GM19035 (cell line): ENCODE results near the gene IMPA2.
"Not testable (repeated sequence)": the region's sequence is repeated elsewhere in the genome, so short reads cannot be mapped to it uniquely, and the experiment has no call there.

Experiments used
- ATAC-seq: cut with Tn5 transposase; IDR thresholded peaks from one replicate; pipeline ENCODE4 v1.9.1; 2021; ENCODE audit not compliant: unreplicated experiment

Gene IMPA2

GRCh38 chr18:12027480-12027879 lies 46.2 kb downstream of the IMPA2 start:
- no peak for ATAC-seq

- no peak for ATAC-seq
These were observed 46.8 kb downstream of the IMPA2 start for GRCh38 chr18:12028040-12028628.

GRCh38 chr18:12028674-12029073 lies 47.4 kb downstream of the IMPA2 start:
- ATAC-seq: no peak

GRCh38 chr18:12029786-12030584 lies 48.7 kb downstream of the IMPA2 start:
- no peak for ATAC-seq

GRCh38 chr18:12030670-12031069 lies 49.4 kb downstream of the IMPA2 start:
- ATAC-seq: no peak

- no peak for ATAC-seq
These were observed 49.9 kb downstream of the IMPA2 start for GRCh38 chr18:12031181-12031580.

- no peak for ATAC-seq
These were observed 50.5 kb downstream of the IMPA2 start for GRCh38 chr18:12031846-12032245.

- no peak for ATAC-seq
These were observed 51.7 kb downstream of the IMPA2 start for GRCh38 chr18:12032786-12033642.

- no peak for ATAC-seq
These were observed 52.3 kb downstream of the IMPA2 start for GRCh38 chr18:12033643-12034025.

- ATAC-seq: no peak
These were observed 53.2 kb downstream of the IMPA2 start for GRCh38 chr18:12034241-12035100.

GRCh38 chr18:12035481-12035880 lies 54.2 kb downstream of the IMPA2 start:
- ATAC-seq: no peak

GRCh38 chr18:12036201-12036751 lies 55.0 kb downstream of the IMPA2 start:
- no peak for ATAC-seq

GRCh38 chr18:12038082-12038638 lies 56.9 kb downstream of the IMPA2 start:
- no peak for ATAC-seq

- peak; percentile 94 for ATAC-seq
These were observed 57.6 kb downstream of the IMPA2 start for GRCh38 chr18:12038639-12039539.

- ATAC-seq: not testable (repeated sequence)
These were observed 58.2 kb downstream of the IMPA2 start for GRCh38 chr18:12039540-12039930.

GRCh38 chr18:12041561-12041960 lies 60.3 kb downstream of the IMPA2 start:
- ATAC-seq: no peak

GRCh38 chr18:12043811-12044210 lies 62.5 kb downstream of the IMPA2 start:
- no peak for ATAC-seq

GRCh38 chr18:12044591-12044990 lies 63.3 kb downstream of the IMPA2 start:
- ATAC-seq: no peak

GRCh38 chr18:12046046-12046750 lies 64.9 kb downstream of the IMPA2 start:
- ATAC-seq: no peak
